Transverse colon (tissue), 3 donors: ENCODE results near the gene EGFR.

ENCODE experiments used
- EP300 ChIP-seq: sonication (generic); formaldehyde crosslinking; IDR thresholded peaks from one replicate; pipeline ENCODE4 v1.6.1; 2017; ENCODE audit warnings: antibody characterized with exemption, low read depth
- POLR2AphosphoS5 ChIP-seq, 3 donors: sonication (generic); formaldehyde crosslinking; IDR thresholded peaks; one replicate each; pipeline ENCODE4 v1.6.1; 2016; ENCODE audit warnings: antibody characterized with exemption in 3 of 3

DNA sequence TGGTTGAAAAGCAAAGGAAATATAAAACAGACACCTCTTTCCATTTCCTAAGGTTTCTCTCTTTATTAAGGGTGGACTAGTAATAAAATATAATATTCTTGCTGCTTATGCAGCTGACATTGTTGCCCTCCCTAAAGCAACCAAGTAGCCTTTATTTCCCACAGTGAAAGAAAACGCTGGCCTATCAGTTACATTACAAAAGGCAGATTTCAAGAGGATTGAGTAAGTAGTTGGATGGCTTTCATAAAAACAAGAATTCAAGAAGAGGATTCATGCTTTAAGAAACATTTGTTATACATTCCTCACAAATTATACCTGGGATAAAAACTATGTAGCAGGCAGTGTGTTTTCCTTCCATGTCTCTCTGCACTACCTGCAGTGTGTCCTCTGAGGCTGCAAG is 191.9 kb downstream of the EGFR start:
- no peak for TF ChIP-seq POLR2AphosphoS5 (IDR thresholded peaks at IDR 0.05)
- no peak for TF ChIP-seq EP300
